Measurements from ENCODE around the gene ARID2. TPM values are rescaled to one million over a fixed set of nuclear protein-coding genes. Genes with fewer than 3 reads are reported as not detected.

Gene ARID2
- total RNA-seq, 2 donors from 2014 or later = 29.0 to 33.6 TPM

DNA sequence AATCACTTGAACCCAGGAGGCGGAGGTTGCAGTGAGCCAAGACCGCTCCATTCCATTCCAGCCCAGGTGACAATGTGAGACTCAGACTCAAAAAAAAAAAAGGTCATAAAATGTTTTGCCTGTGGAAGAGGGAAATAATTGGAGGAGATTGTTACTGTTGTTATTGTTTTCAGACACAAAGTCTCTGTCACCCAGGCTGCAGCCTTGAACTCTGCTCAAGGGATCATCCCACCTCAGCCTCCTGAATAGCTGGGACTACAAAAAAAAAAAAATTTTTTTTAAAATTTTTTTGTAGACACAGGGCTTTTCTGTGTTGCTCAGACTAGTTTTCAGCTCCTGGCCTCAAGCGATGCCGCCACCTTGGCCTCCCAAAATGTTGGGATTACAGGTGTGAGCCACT is 33.9 kb downstream of the ARID2 start:
- Mint-ChIP-seq H3K4me1 (peaks cover 15% of the 10 kb centered on the region), H3K27ac (no peak overlapping the region), H3K36me3 (ENCODE audit: low read depth) (peaks cover 23% of the 10 kb centered on the region), H3K27me3 (no peaks in the 10 kb centered on the region), H3K9me3 (no peaks in the 10 kb centered on the region), H3K4me3 (no peak overlapping the region)
- ATAC-seq (replicated peaks) = no peak

DNA sequence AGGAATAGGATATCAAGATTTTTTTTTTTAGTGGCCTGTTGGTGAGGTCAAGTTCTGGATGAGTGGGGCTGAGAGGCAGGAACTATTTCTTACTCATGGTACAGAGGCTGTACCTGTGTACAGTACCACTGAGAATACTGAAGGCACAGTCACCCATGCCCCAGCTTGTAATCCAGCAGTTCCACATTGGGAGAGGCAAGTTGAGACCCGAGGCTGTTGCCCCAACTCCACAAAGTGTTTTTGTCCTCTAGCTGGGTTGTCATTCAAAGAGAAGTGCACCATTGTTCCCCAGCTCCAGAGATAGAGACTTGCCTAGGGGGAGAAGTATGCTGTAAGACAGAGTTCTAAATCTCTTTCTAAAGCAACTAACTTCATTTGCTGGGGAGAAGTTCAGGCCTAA is 38.7 kb downstream of the ARID2 start:
- Mint-ChIP-seq H3K4me1 (peaks cover 23% of the 10 kb centered on the region), H3K27me3 (no peaks in the 10 kb centered on the region), H3K36me3 (ENCODE audit: low read depth) (peaks cover 32% of the 10 kb centered on the region), H3K4me3 (no peak overlapping the region), H3K27ac (no peak overlapping the region), H3K9me3 (peaks cover 5% of the 10 kb centered on the region)
- ATAC-seq (replicated peaks) = no peak

DNA sequence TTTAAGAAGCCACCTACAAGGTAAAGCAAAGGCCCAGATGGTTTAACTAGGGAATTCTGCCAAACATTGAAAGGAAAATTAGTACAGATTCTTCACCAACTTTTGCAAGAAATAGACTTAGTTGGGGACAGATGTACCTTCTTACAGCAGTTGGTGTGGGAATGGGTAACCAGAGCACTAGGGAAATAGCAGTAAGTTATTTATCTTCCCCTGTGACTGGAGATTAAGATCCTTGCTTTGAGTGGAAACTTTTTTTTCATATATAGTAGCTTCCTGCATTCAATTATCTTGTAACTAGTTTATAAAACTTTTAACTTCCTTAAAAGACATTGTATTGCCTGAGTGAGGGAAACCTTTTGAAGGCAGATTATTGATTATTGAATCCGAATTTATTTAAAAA is 44.2 kb downstream of the ARID2 start:
- H3K27me3 Mint-ChIP-seq = no peaks in the 10 kb centered on the region
- H3K27ac Mint-ChIP-seq = no peak overlapping the region
- ATAC-seq (replicated peaks) = no peak
- H3K4me3 Mint-ChIP-seq = no peak overlapping the region
- H3K4me1 Mint-ChIP-seq = peaks cover 28% of the 10 kb centered on the region
- peaks cover 5% of the 10 kb centered on the region for H3K9me3 Mint-ChIP-seq
- H3K36me3 Mint-ChIP-seq (ENCODE audit: low read depth) = peaks cover 9% of the 10 kb centered on the region

DNA sequence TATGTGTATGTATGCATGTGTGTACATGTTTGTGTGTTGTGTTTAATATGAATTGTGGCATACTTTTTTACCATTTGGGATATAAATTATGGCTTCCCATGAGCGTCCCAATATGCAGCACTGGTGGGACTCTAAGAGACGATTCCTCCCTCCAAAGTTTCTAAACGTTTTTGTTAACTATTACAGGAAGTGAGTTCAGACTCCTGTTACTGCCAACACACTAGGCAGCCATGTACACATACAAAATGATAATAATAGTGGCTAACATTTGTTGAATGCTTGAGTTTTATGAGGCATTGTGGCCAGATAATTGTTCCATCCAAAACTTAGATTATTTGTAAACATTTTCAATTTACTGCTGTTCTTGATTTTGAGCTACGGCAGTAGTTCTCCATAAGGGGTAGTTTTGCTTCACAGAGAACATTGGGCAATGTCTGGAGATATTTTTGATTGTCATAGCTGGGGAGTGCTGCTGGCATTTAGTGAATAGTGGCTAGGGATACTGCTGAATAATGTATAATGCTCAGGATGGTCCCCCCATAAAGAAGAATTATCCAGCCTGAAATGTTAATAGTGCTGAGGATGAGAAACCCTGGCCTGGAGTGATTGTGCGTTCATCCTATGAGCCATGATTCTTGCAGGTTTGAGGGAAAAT is 45.1 kb downstream of the ARID2 start:
- Mint-ChIP-seq H3K27me3 (no peaks in the 10 kb centered on the region), H3K9me3 (peaks cover under 1% of the 10 kb centered on the region)

DNA sequence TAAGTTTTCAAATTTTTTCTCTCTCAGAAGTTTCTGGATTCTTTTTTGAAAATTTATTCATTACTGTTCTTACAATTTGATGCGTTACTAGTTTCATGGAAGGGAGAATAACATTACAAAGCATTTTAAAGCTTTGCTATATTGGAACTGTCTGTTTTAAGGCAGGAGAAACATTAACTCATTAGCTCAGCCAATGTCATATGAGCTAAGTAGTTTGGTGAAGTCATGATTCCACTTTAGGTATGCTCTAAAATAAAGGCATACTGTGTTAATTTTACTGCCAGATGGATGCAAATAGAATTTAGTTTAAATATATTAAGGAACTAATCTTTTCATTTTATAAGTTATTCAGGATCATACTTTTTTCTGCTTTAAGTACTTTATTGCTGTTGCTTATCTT is 46.0 kb downstream of the ARID2 start:
- Mint-ChIP-seq H3K4me1 (peaks cover 19% of the 10 kb centered on the region), H3K36me3 (ENCODE audit: low read depth) (no peaks in the 10 kb centered on the region), H3K9me3 (no peaks in the 10 kb centered on the region)

More for the DNA sequence above, 45.1 kb downstream of the ARID2 start:
- ATAC-seq (replicated peaks) = no peak
- Mint-ChIP-seq H3K4me3 (no peak overlapping the region), H3K4me1 (peaks cover 23% of the 10 kb centered on the region), H3K27ac (no peak overlapping the region), H3K36me3 (ENCODE audit: low read depth) (peaks cover 2% of the 10 kb centered on the region)

DNA sequence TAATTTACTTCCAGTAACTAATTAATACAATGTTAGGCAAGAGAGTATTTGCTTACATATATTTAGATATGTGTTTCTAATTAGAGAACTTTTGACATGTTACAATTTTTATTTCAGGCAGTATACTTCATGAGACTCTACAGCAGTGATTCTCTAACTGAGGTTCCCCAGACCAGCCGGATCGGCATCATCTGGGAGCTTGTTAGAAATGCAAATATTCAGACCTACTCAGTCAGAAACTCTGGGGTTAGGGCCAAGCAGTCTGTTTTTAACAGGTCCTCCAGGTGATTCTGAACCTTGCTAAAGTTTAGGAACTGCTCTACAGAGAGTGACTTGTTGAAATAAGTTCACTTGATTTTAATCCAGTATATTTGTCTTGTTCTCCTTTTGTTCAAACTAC is 46.5 kb downstream of the ARID2 start:
- Mint-ChIP-seq H3K4me1 (peaks cover 16% of the 10 kb centered on the region), H3K4me3 (no peak overlapping the region), H3K27ac (no peak overlapping the region), H3K9me3 (no peaks in the 10 kb centered on the region), H3K36me3 (ENCODE audit: low read depth) (no peaks in the 10 kb centered on the region), H3K27me3 (no peaks in the 10 kb centered on the region)
- no peak for ATAC-seq (replicated peaks)

More for the DNA sequence above, 46.0 kb downstream of the ARID2 start:
- H3K4me3 Mint-ChIP-seq = no peak overlapping the region
- no peak overlapping the region for H3K27ac Mint-ChIP-seq
- H3K27me3 Mint-ChIP-seq = no peaks in the 10 kb centered on the region
- ATAC-seq (replicated peaks) = no peak

DNA sequence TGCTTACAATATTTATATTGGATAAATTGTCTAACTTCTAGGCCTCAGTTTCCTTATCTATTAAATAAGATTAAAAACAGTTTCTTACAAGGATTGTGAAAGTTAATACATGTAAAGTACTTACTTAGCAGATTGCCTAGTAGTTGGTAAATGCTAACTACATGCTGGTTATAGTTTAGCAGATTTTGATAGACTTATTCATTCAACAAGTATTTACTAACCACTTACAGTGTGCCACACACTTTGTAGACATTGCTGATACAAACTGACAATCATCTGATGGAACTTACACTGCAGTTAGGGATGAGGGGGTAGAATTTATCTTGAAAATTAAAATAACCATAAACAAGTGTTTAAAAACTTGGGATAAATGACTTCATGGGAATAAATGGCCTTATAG is 50.4 kb downstream of the ARID2 start:
- H3K4me3 Mint-ChIP-seq = no peak overlapping the region
- H3K27ac Mint-ChIP-seq = no peak overlapping the region
- no peak for ATAC-seq (replicated peaks)
- H3K9me3 Mint-ChIP-seq = no peaks in the 10 kb centered on the region
- H3K27me3 Mint-ChIP-seq = no peaks in the 10 kb centered on the region
- H3K4me1 Mint-ChIP-seq = peaks cover 5% of the 10 kb centered on the region
- H3K36me3 Mint-ChIP-seq (ENCODE audit: low read depth) = no peaks in the 10 kb centered on the region

DNA sequence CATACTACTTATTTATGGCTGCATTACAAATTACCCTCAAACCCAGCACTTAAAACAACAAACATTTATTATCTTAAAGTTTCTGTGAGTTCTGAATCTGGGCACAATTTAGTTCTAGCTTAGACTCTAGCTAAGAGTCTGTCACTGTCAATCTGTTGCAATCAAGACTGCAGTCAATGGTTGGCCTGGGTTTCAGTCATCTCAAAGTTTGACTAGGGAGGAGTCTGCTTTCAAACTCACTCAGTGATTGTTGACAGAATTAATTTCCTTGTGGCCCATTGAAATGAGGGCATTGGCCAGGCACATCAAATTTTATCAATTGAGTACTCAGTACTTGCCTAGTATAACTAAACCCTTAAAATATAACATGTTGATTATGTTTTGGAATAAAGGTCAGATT is 51.6 kb downstream of the ARID2 start:
- Mint-ChIP-seq H3K36me3 (ENCODE audit: low read depth) (no peaks in the 10 kb centered on the region), H3K27ac (no peak overlapping the region), H3K4me1 (peaks cover 6% of the 10 kb centered on the region), H3K9me3 (no peaks in the 10 kb centered on the region), H3K27me3 (no peaks in the 10 kb centered on the region), H3K4me3 (no peak overlapping the region)
- no peak for ATAC-seq (replicated peaks)

DNA sequence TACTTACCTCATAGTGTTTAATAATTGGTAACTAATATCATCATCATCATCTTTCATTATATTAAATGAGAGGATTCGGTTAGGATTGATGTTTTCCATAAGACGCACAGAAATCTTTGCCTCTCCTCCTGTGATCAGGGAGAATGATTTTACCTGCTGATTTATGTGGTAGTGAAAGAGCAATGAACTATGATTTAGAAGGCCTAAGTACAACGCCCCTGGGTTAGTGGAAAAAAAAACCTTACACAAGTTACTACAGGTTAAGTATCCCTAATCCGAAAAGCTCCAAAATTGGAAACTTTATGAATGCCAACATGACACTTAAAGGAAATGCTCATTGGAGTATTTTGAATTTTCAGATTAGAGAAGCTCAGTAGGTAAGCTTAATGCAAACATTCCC is 55.8 kb downstream of the ARID2 start:
- Mint-ChIP-seq H3K27ac (no peak overlapping the region), H3K4me1 (peaks cover 11% of the 10 kb centered on the region), H3K9me3 (no peaks in the 10 kb centered on the region), H3K27me3 (no peaks in the 10 kb centered on the region), H3K4me3 (no peak overlapping the region), H3K36me3 (ENCODE audit: low read depth) (no peaks in the 10 kb centered on the region)
- no peak for ATAC-seq (replicated peaks)

DNA sequence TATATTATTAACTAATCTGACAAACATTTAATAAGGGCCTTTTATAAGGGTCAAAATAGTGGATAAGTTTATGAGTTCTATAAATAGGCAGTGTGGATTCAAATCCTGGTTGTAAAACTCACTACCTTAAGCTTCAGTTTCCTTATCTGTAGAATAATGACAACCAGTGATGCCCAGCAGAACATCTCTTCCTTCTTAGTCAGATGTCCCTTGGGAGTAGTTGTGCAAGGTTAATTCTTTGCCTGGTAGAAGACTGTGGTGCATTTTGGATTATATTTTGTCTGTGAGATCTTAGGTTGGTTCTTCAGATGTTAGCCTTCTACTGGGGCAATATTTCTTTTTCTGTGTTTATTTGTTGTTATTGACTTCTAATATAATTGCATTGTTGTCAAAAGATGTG is 59.5 kb downstream of the ARID2 start:
- Mint-ChIP-seq H3K36me3 (ENCODE audit: low read depth) (peaks cover 4% of the 10 kb centered on the region), H3K27me3 (no peaks in the 10 kb centered on the region), H3K27ac (no peak overlapping the region), H3K9me3 (no peaks in the 10 kb centered on the region), H3K4me1 (peaks cover 11% of the 10 kb centered on the region), H3K4me3 (no peak overlapping the region)
- ATAC-seq (replicated peaks) = no peak

DNA sequence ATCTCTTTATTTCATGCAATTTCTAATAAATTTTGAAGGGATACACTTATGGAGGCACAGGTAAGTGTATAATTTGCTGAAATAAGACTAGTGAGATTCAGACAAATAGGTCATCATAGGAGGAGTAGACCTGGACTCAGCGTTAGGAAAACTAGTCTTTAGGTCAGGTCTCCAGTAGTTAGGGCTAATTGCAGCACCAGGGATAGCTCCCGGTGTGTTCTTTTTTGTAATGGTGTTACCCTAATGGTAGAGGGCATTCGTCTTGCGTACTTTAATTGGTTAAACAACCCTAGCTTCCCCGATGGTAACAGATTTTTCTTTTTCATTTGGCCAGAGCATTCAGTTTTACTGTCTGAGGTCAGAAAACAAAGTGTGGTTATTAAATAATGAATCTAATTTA is 64.9 kb downstream of the ARID2 start:
- no peak for ATAC-seq (replicated peaks)
- Mint-ChIP-seq H3K27me3 (no peaks in the 10 kb centered on the region), H3K27ac (no peak overlapping the region), H3K36me3 (ENCODE audit: low read depth) (peaks cover 20% of the 10 kb centered on the region), H3K9me3 (no peaks in the 10 kb centered on the region), H3K4me1 (peaks cover 6% of the 10 kb centered on the region), H3K4me3 (no peak overlapping the region)

DNA sequence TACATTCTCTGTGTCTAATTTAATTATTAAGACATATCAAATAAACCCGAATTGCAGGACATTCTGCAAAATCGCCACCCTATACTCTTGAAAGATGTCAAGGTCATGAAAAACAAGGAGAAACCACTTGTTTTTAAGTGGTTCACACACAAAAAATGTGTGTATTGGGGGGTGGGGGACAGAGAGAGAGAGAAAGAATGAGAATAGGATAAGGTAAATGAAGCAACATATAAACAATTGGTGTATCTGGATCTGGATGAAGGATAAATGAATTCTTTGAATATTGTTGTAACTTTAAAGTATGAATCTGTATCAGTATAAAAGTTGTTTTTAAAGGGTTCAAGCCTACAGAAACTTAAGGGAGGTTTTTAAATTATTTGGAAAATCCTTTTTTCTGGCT is 72.1 kb downstream of the ARID2 start:
- no peak overlapping the region for H3K4me3 Mint-ChIP-seq
- H3K36me3 Mint-ChIP-seq (ENCODE audit: low read depth) = peaks cover 14% of the 10 kb centered on the region
- peaks cover 3% of the 10 kb centered on the region for H3K9me3 Mint-ChIP-seq
- no peaks in the 10 kb centered on the region for H3K27me3 Mint-ChIP-seq
- peaks cover 26% of the 10 kb centered on the region for H3K4me1 Mint-ChIP-seq
- ATAC-seq (replicated peaks) = no peak
- H3K27ac Mint-ChIP-seq = no peak overlapping the region

DNA sequence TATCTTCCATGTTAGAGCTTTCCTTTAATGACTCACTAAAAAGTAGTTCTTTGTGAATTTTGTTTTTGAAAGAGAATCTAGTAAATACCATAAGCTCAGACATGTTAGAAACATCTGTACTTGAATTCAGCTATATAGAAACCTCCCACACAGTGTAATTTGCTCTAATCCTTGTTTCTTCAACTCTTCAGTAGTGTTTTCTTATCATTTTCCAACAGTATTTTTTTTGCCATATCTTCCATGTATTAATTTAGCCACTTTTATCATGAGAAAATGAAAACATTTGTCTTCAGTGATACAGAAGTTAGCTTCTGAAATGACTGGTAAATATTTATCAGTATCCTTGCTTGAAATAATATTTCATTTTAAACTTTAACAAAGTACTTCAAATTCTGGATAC is 73.6 kb downstream of the ARID2 start:
- peaks cover 3% of the 10 kb centered on the region for H3K9me3 Mint-ChIP-seq
- H3K27me3 Mint-ChIP-seq = no peaks in the 10 kb centered on the region
- peaks cover 26% of the 10 kb centered on the region for H3K4me1 Mint-ChIP-seq
- no peak for ATAC-seq (replicated peaks)
- peaks cover 14% of the 10 kb centered on the region for H3K36me3 Mint-ChIP-seq (ENCODE audit: low read depth)
- H3K4me3 Mint-ChIP-seq = no peak overlapping the region
- H3K27ac Mint-ChIP-seq = peak overlapping the region; percentile 33

DNA sequence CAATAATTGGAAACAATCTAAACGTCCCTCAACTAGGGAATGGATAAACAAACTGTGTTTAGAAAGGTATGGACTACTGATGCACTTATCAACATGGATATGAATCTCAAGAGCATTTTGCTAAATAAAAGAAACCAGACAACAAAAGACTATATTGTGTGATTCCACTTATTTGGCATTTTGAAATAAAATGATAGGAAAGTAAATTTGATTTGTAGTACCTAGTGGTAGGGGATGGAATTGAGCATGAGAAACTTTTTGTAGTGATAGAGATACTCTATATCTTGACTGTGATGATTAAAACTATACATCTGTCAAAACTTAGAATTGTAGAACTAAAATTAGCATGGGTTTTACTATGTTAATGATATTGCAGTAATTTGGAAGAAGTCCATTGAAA is 87.1 kb downstream of the ARID2 start:
- H3K4me3 Mint-ChIP-seq = no peak overlapping the region
- ATAC-seq (replicated peaks) = no peak
- peaks cover 4% of the 10 kb centered on the region for H3K4me1 Mint-ChIP-seq
- H3K9me3 Mint-ChIP-seq = no peaks in the 10 kb centered on the region
- no peaks in the 10 kb centered on the region for H3K27me3 Mint-ChIP-seq
- no peak overlapping the region for H3K27ac Mint-ChIP-seq
- H3K36me3 Mint-ChIP-seq (ENCODE audit: low read depth) = peaks cover 69% of the 10 kb centered on the region

DNA sequence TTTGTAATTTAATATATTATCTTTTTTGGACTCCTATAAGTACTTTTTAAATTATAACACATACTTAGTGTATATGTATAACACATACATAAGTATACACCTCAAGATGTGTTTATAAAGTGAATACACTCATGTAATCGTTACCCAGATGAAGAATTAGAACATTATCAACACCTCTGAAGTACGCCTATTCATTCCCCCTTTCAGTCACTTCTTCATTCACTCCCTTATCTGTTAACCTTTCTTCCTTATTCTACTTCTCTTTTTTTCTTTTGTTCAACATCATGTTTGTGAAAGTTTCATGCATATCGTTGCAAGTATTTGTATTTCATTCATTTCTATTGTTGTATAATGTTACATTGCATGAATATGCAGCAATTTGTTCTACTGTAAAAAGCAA is 98.5 kb downstream of the ARID2 start:
- peaks cover 4% of the 10 kb centered on the region for H3K4me1 Mint-ChIP-seq
- no peak overlapping the region for H3K4me3 Mint-ChIP-seq
- no peaks in the 10 kb centered on the region for H3K27me3 Mint-ChIP-seq
- H3K36me3 Mint-ChIP-seq (ENCODE audit: low read depth) = peaks cover 91% of the 10 kb centered on the region
- no peak for ATAC-seq (replicated peaks)
- H3K9me3 Mint-ChIP-seq = no peaks in the 10 kb centered on the region
- no peak overlapping the region for H3K27ac Mint-ChIP-seq

DNA sequence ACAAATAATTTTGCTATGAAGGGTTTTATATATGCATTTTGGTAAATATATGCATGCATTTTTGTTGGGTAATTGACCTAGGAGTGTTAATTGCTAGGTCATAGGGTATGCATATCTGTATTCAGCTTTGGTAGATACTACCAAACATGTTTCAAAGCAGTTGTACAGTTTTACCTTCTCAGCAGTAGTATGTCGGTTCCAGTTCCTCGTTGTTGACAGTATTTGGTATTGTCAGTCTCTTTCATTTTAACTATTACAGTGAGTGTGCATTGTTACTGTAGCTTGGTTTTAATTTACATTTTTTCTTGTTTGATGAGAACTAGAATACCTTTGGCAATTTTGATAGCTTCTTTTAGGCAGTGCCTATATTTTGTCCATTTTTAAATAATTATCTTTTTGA is 98.9 kb downstream of the ARID2 start:
- peaks cover 88% of the 10 kb centered on the region for H3K36me3 Mint-ChIP-seq (ENCODE audit: low read depth)
- no peak overlapping the region for H3K4me3 Mint-ChIP-seq
- no peak overlapping the region for H3K27ac Mint-ChIP-seq
- ATAC-seq (replicated peaks) = no peak
- no peaks in the 10 kb centered on the region for H3K27me3 Mint-ChIP-seq
- no peaks in the 10 kb centered on the region for H3K9me3 Mint-ChIP-seq
- H3K4me1 Mint-ChIP-seq = peaks cover 4% of the 10 kb centered on the region

All from activated T-helper 17 cell treated with anti-CD3 and anti-CD28 coated beads, Interleukin-2, amount 50 U/mL, for 72 hours (primary cell).